Aorta (tissue), 5 donors: ENCODE results near the gene PATL2. TPM values are rescaled to one million over a fixed set of nuclear protein-coding genes. Genes with fewer than 3 reads are reported as not detected.
A peak's percentile ranks its signal among the peaks of the same experiment; 100 is the strongest.
"Not testable (repeated sequence)": the region's sequence is repeated elsewhere in the genome, so short reads cannot be mapped to it uniquely, and the experiment has no call there.

ENCODE experiments used
- ATAC-seq: fragments of 200-7000 bp; cut with Tn5 transposase; one replicate; pipeline ENCODE4 v1.9.1; 2022; ENCODE audit warnings: moderate library complexity; ENCODE audit not compliant: low FRiP score
- DNase-seq, 2 donors: peaks; one replicate each; pipeline ENCODE4 v3.0.0-alpha.2; 2020
- H3K27ac ChIP-seq, 2 donors: one replicate each; pipeline ENCODE4 v1.5.1; 2013; ENCODE audit warnings: low read length in 2 of 2, mild to moderate bottlenecking in 2 of 2, moderate library complexity in 2 of 2, control low read depth in 1 of 2, inconsistent platforms in 1 of 2, low read depth in 1 of 2
- H3K27me3 ChIP-seq, 2 donors: one replicate each; pipeline ENCODE4 v1.6.1; 2013; ENCODE audit warnings: control low read depth in 1 of 2, low read length in 1 of 2, mild to moderate bottlenecking in 1 of 2, moderate library complexity in 1 of 2; ENCODE audit not compliant: insufficient read depth in 2 of 2, control insufficient read depth in 1 of 2
- H3K36me3 ChIP-seq, 2 donors: one replicate each; pipeline ENCODE4 v1.6.1; 2013; ENCODE audit warnings: control low read depth in 1 of 2, low read length in 1 of 2, mild to moderate bottlenecking in 1 of 2; ENCODE audit not compliant: insufficient read depth in 2 of 2, control insufficient read depth in 1 of 2
- H3K4me1 ChIP-seq, 2 donors: one replicate each; pipeline ENCODE4 v1.6.1; 2013; ENCODE audit warnings: low read length in 2 of 2, control low read depth in 1 of 2, mild to moderate bottlenecking in 1 of 2, moderate library complexity in 1 of 2; ENCODE audit not compliant: insufficient read depth in 2 of 2, control insufficient read depth in 1 of 2
- H3K4me3 ChIP-seq, 2 donors: one replicate each; pipeline ENCODE4 v1.5.1; 2013; ENCODE audit warnings: low read length in 2 of 2, control low read depth in 1 of 2, mild to moderate bottlenecking in 1 of 2
- H3K9me3 ChIP-seq: one replicate; pipeline ENCODE4 v1.6.1; 2013; ENCODE audit warnings: mild to moderate bottlenecking, low read length; ENCODE audit not compliant: control insufficient read depth
- whole genome bisulfite sequencing, 2 donors: extraction: QIAGEN DNeasy Blood & Tissue Kit; methylation state at CpG; one replicate each; pipeline ENCODE4 v1.1.7; 2013; 5-methylcytosine and 5-hydroxymethylcytosine counted together
- intact Hi-C, 2 donors: fragments of 100-400 bp; cut with DNase I; formaldehyde crosslinking; loops; one replicate each; pipeline versions ENCODE4 v1.14.2 to v1.15.0; 2022
- long read RNA-seq, 2 donors: library from polyadenylated mRNA; unstranded; transcript quantifications; one replicate each; pipeline ENCODE4 v2.0.0, GENCODE V29; 2020 to 2021
- polyA plus RNA-seq, 2 donors: library from polyadenylated mRNA; stranded (reverse); fragments of 200-250 nt; gene quantifications; one replicate each; pipeline ENCODE4 v1.2.3, GENCODE V29; 2013
- total RNA-seq, 2 donors: library from RNA; stranded (reverse); fragmentation: NEBNext Ultra II Directional; extraction: Animal tissue kit (Norgen Biotek cat#: 25700); gene quantifications; one replicate each; pipeline ENCODE4 v1.2.1, GENCODE V29; 2021
- donor health status: healthy with polysubstance abuse.
- donor health status: Bipolar disorder and iron deficiency.
- donor health status: DM: no; HTN: no; CAD: no.
- donor health status: DM: no; HTN: no; CAD: no.
- donor health status: DM: yes; HTN: yes; CAD: no.

Gene PATL2
- total RNA-seq (1 to 10 TPM; 1.3 to 2.2 TPM), polyA plus RNA-seq (under 1 TPM in 1 of 2 donors, not detected in 1; 0.23 TPM)
- long read RNA-seq, donor 1, partial matches to known transcripts, result 1 of 4 reads
- long read RNA-seq, donor 1, other reads (novel, unspliced or antisense), result 3 of 4 reads
- long read RNA-seq, donor 2, partial matches to known transcripts, result 0 of 1 reads
- long read RNA-seq, donor 2, other reads (novel, unspliced or antisense), result 0 of 1 reads

GRCh38 chr15:44711096-44711742 is at the start of gene PATL2, which contains the start of gene B2M:
Gene PATL2, minus strand, starts transcription at chr15:44711323. Its CDS starts 34,833 bp downstream, at chr15:44676490.
Gene B2M, plus strand, starts transcription at chr15:44711517. Its CDS starts 30 bp downstream, at chr15:44711547.
- H3K9me3 ChIP-seq, result no peaks in the 10 kb centered on the region
- peaks cover 0 to 4% of the 10 kb centered on the region in 2 donors for H3K36me3 ChIP-seq
- peak; percentile 97 for ATAC-seq
- no peaks in the 10 kb centered on the region for H3K27me3 ChIP-seq
- peak within 1 kb of the TSS; percentile 77 to 96 for H3K4me3 ChIP-seq
- intact Hi-C loops, result loop anchor here (2.0 to 5.0 kb wide), 2 partner anchors 18 to 49 kb away; partner anchors contain the start of gene SPG11 (in 2 of the 2)
- DNase-seq, result peak; percentile 97 to 98
- WGBS, 2 donors, result 0% methylated on average over 37 of the region's 37 CpGs
- peak within 1 kb of the TSS; percentile 92 to 99 for H3K27ac ChIP-seq
- peaks cover 0 to 1% of the 10 kb centered on the region in 2 donors for H3K4me1 ChIP-seq

GRCh38 chr15:44753345-44753744 is 42.2 kb upstream of the PATL2 start:
- H3K36me3 ChIP-seq, result peaks cover 0 to 2% of the 10 kb centered on the region in 2 donors
- DNase-seq, result no peak
- H3K4me1 ChIP-seq, result no peaks in the 10 kb centered on the region
- no peak for ATAC-seq
- 93 to 94% methylated on average over 1 of the region's 1 CpG for WGBS, 2 donors
- intact Hi-C loops, result no loop called here
- H3K27me3 ChIP-seq, result peaks cover 0 to 2% of the 10 kb centered on the region in 2 donors
- no peak overlapping the region for H3K27ac ChIP-seq
- peaks cover 3% of the 10 kb centered on the region for H3K9me3 ChIP-seq
- no peak overlapping the region for H3K4me3 ChIP-seq

GRCh38 chr15:44743454-44743853 is 32.3 kb upstream of the PATL2 start:
- H3K9me3 ChIP-seq, DNase-seq, intact Hi-C loops, H3K36me3 ChIP-seq, H3K27ac ChIP-seq, H3K4me1 ChIP-seq, H3K4me3 ChIP-seq, ATAC-seq, H3K27me3 ChIP-seq: not testable (repeated sequence)
- WGBS, 2 donors, result 84 to 97% methylated on average over 1 to 2 of the region's 2 CpGs

GRCh38 chr15:44739222-44739847 is 28.2 kb upstream of the PATL2 start:
- not testable (repeated sequence) for H3K4me1 ChIP-seq, H3K27ac ChIP-seq, DNase-seq, ATAC-seq, H3K36me3 ChIP-seq, H3K9me3 ChIP-seq, H3K4me3 ChIP-seq, H3K27me3 ChIP-seq
- intact Hi-C loops, result loop anchor here (2.0 to 10.0 kb wide), 4 partner anchors 37 to 165 kb away; partner anchors contain the start of gene SPG11 (in 1 of the 2)
- 80 to 88% methylated on average over 16 to 22 of the region's 24 CpGs for WGBS, 2 donors

- no peak overlapping the region for H3K4me3 ChIP-seq
- H3K27me3 ChIP-seq, result no peaks in the 10 kb centered on the region
- H3K9me3 ChIP-seq, result no peaks in the 10 kb centered on the region
- H3K4me1 ChIP-seq, result peaks cover 0 to 2% of the 10 kb centered on the region in 2 donors
- WGBS, 2 donors, result 66 to 67% methylated on average over 3 of the region's 3 CpGs
- intact Hi-C loops, result loop anchor here (2.0 to 10.0 kb wide), 4 partner anchors 36 to 164 kb away; partner anchors contain the start of gene SPG11 (in 1 of the 2)
- no peaks in the 10 kb centered on the region for H3K36me3 ChIP-seq
- no peak overlapping the region for H3K27ac ChIP-seq
- ATAC-seq (peak; percentile 72), DNase-seq (no peak)
These were observed 27.3 kb upstream of the PATL2 start for GRCh38 chr15:44738340-44738984.

- Histone ChIP-seq H3K4me1 (peaks cover 0 to 2% of the 10 kb centered on the region in 2 donors), H3K27ac (peak within 1 kb of the TSS in 1 of 2 donors; percentile 54), H3K4me3 (no peak within 1 kb of the TSS), H3K9me3 (no peaks in the 10 kb centered on the region), H3K27me3 (no peaks in the 10 kb centered on the region), H3K36me3 (no peaks in the 10 kb centered on the region)
- intact Hi-C loops, result loop anchor here (2.0 to 10.0 kb wide), 4 partner anchors 34 to 161 kb away; no protein-coding TSS in a partner anchor
- ATAC-seq, result no peak
- no peak for DNase-seq
- WGBS, 2 donors, result 81 to 83% methylated on average over 3 of the region's 3 CpGs
These were observed 25.1 kb upstream of the PATL2 start, which contains the start of gene TRIM69 for GRCh38 chr15:44736181-44736765. Gene TRIM69, plus strand, starts transcription at chr15:44736528. Its CDS starts 177 bp downstream, at chr15:44736705.

GRCh38 chr15:44735482-44736180 is 24.5 kb upstream of the PATL2 start:
- H3K27me3 ChIP-seq, result no peaks in the 10 kb centered on the region
- H3K9me3 ChIP-seq, result no peaks in the 10 kb centered on the region
- no peaks in the 10 kb centered on the region for H3K36me3 ChIP-seq
- peak overlapping the region in 1 of 2 donors; percentile 54 for H3K27ac ChIP-seq
- H3K4me1 ChIP-seq, result peaks cover 0 to 2% of the 10 kb centered on the region in 2 donors
- peak in 1 of 2 donors; percentile 81 for DNase-seq
- intact Hi-C loops, result loop anchor here (2.0 to 10.0 kb wide), 4 partner anchors 33 to 161 kb away; no protein-coding TSS in a partner anchor
- WGBS, 2 donors, result 47% methylated on average over 8 of the region's 8 CpGs
- peak; percentile 63 for ATAC-seq
- no peak overlapping the region for H3K4me3 ChIP-seq
